Uterus (tissue), 4 donors: ENCODE results near the gene MKS1. TPM values are rescaled to one million over a fixed set of nuclear protein-coding genes. Genes with fewer than 3 reads are reported as not detected.

Experiments used
- DNase-seq, 2 donors: peaks; one replicate each; pipeline ENCODE4 v3.0.0-alpha.2; 2019 to 2020
- H3K27ac ChIP-seq, 2 donors: fragments of 200-600 bp; sonication (generic); 1 replicate in 1 of 2; 2 replicates in 1 of 2; pipeline ENCODE4 v1.5.1; 2016 to 2018
- H3K27me3 ChIP-seq, 2 donors: fragments of 200-600 bp; sonication (generic); one replicate each; pipeline ENCODE4 v1.5.1; 2018 to 2019; ENCODE audit warnings: control low read depth in 1 of 2
- H3K36me3 ChIP-seq, 2 donors: fragments of 200-600 bp; sonication (generic); one replicate each; pipeline ENCODE4 v1.5.1; 2019; ENCODE audit warnings: control low read depth in 1 of 2
- H3K4me1 ChIP-seq, 2 donors: fragments of 200-600 bp; sonication (generic); one replicate each; pipeline ENCODE4 v1.5.1; 2018 to 2019; ENCODE audit warnings: control low read depth in 1 of 2
- H3K4me3 ChIP-seq, 2 donors: fragments of 200-600 bp; sonication (generic); 1 replicate in 1 of 2; 2 replicates in 1 of 2; pipeline ENCODE4 v1.5.1; 2018 to 2019; ENCODE audit warnings: mild to moderate bottlenecking in 1 of 2
- H3K9me3 ChIP-seq, 2 donors: fragments of 200-600 bp; sonication (generic); one replicate each; pipeline ENCODE4 v1.5.1; 2019; ENCODE audit warnings: control low read depth in 1 of 2
- CTCF ChIP-seq, 4 experiments: fragments of 200-600 bp in 2 of 4; fragments of 450-650 bp in 2 of 4; sonication (generic) in 2 of 4; IDR thresholded peaks; one replicate each; pipeline ENCODE4 v1.5.1; 2016 to 2019; ENCODE audit warnings: antibody characterized with exemption in 4 of 4, mild to moderate bottlenecking in 2 of 4, moderate library complexity in 1 of 4
- POLR2A ChIP-seq, 2 donors: fragments of 450-650 bp; IDR thresholded peaks; one replicate each; pipeline ENCODE4 v1.6.1; 2016; ENCODE audit warnings: antibody characterized with exemption in 2 of 2, mild to moderate bottlenecking in 1 of 2, moderate library complexity in 1 of 2
- intact Hi-C: fragments of 100-400 bp; cut with DNase I; formaldehyde crosslinking; loops from one replicate; pipeline ENCODE4 v1.15.1; 2023; ENCODE audit warnings: low total_unique reads
- total RNA-seq, 4 donors: library from RNA; depleted of rRNA in 3 of 4; stranded (reverse); fragments of >200 nt in 3 of 4; gene quantifications; one replicate each; pipeline versions ENCODE4 v1.1.0 to v1.2.4, GENCODE V29; 2014 to 2023
- donor health status: DM: yes; HTN: yes; CAD: no.

Gene MKS1
- total RNA-seq, 4 donors from 2014 or later, result 4.4 to 23.2 (median 12.3) TPM

GRCh38 chr17:58189436-58190146, 29.5 kb downstream of the MKS1 start:
- no peak for DNase-seq

GRCh38 chr17:58187675-58188074, 31.4 kb downstream of the MKS1 start:
- TF ChIP-seq POLR2A (IDR thresholded peaks at IDR 0.05) (no peak), CTCF (IDR thresholded peaks at IDR 0.05) (no peak)
- intact Hi-C loops, result no loop called here
- DNase-seq, result no peak
- H3K4me1 ChIP-seq, result no peaks in the 10 kb centered on the region
- no peak overlapping the region for H3K27ac ChIP-seq
- no peaks in the 10 kb centered on the region for H3K9me3 ChIP-seq
- no peak overlapping the region for H3K4me3 ChIP-seq
- H3K36me3 ChIP-seq, result no peaks in the 10 kb centered on the region
- H3K27me3 ChIP-seq, result no peaks in the 10 kb centered on the region

More at GRCh38 chr17:58189436-58190146, 29.5 kb downstream of the MKS1 start:
- no peak for TF ChIP-seq CTCF (IDR thresholded peaks at IDR 0.05)
- no peak for TF ChIP-seq POLR2A (IDR thresholded peaks at IDR 0.05)
- no peaks in the 10 kb centered on the region for H3K9me3 ChIP-seq
- intact Hi-C loops, result no loop called here
- no peaks in the 10 kb centered on the region for H3K4me1 ChIP-seq
- H3K27me3 ChIP-seq, result no peaks in the 10 kb centered on the region
- no peaks in the 10 kb centered on the region for H3K36me3 ChIP-seq
- no peak overlapping the region for H3K4me3 ChIP-seq
- no peak overlapping the region for H3K27ac ChIP-seq

- Histone ChIP-seq H3K9me3 (no peaks in the 10 kb centered on the region), H3K27me3 (no peaks in the 10 kb centered on the region), H3K27ac (no peak overlapping the region), H3K4me3 (no peak overlapping the region), H3K36me3 (no peaks in the 10 kb centered on the region), H3K4me1 (no peaks in the 10 kb centered on the region)
- DNase-seq, result no peak
- TF ChIP-seq POLR2A (IDR thresholded peaks at IDR 0.05) (no peak), CTCF (IDR thresholded peaks at IDR 0.05) (no peak)
- intact Hi-C loops, result no loop called here
These were observed 32.0 kb downstream of the MKS1 start for GRCh38 chr17:58187063-58187462.

- Histone ChIP-seq H3K27me3 (no peaks in the 10 kb centered on the region), H3K4me1 (no peaks in the 10 kb centered on the region), H3K36me3 (no peaks in the 10 kb centered on the region), H3K9me3 (no peaks in the 10 kb centered on the region), H3K4me3 (no peak overlapping the region), H3K27ac (no peak overlapping the region)
- TF ChIP-seq CTCF (IDR thresholded peaks at IDR 0.05), result no peak
- TF ChIP-seq POLR2A (IDR thresholded peaks at IDR 0.05), result no peak
- no peak for DNase-seq
- intact Hi-C loops, result no loop called here
These were observed 32.5 kb downstream of the MKS1 start for GRCh38 chr17:58186591-58186990.

GRCh38 chr17:58184986-58185761, 33.9 kb downstream of the MKS1 start:
- DNase-seq, result no peak
- H3K4me3 ChIP-seq, result no peak overlapping the region
- no peak overlapping the region for H3K27ac ChIP-seq
- TF ChIP-seq CTCF (IDR thresholded peaks at IDR 0.05) (no peak), POLR2A (IDR thresholded peaks at IDR 0.05) (no peak)
- intact Hi-C loops, result no loop called here
- no peaks in the 10 kb centered on the region for H3K4me1 ChIP-seq
- H3K27me3 ChIP-seq, result no peaks in the 10 kb centered on the region
- no peaks in the 10 kb centered on the region for H3K36me3 ChIP-seq
- no peaks in the 10 kb centered on the region for H3K9me3 ChIP-seq
